Trophoblast cell (in vitro differentiated cells and primary cell): ENCODE data around the gene SLC7A14.

Source experiments
- DNase-seq, 2 donors: peaks; one replicate each; pipeline ENCODE4 v3.0.0-alpha.2; 2016
- H2AFZ ChIP-seq: 2 replicates; pipeline ENCODE4 v1.6.1; 2013; ENCODE audit warnings: low read length, moderate library complexity, mild to moderate bottlenecking; ENCODE audit not compliant: insufficient read depth, poor library complexity
- H2AK5ac ChIP-seq: 2 replicates; pipeline ENCODE4 v1.6.1; 2013; ENCODE audit warnings: mild to moderate bottlenecking, low read length
- H2BK120ac ChIP-seq: 2 replicates; pipeline ENCODE4 v1.6.1; 2013; ENCODE audit warnings: low read length, mild to moderate bottlenecking, moderate library complexity; ENCODE audit not compliant: insufficient read depth, poor library complexity
- H2BK12ac ChIP-seq: 2 replicates; pipeline ENCODE4 v1.6.1; 2013; ENCODE audit warnings: mild to moderate bottlenecking, low read length, moderate library complexity
- H2BK5ac ChIP-seq: 2 replicates; pipeline ENCODE4 v1.6.1; 2013; ENCODE audit warnings: low read length, low read depth, moderate library complexity, mild to moderate bottlenecking; ENCODE audit not compliant: poor library complexity
- H3K14ac ChIP-seq: 2 replicates; pipeline ENCODE4 v1.6.1; 2013; ENCODE audit warnings: mild to moderate bottlenecking, low read length
- H3K18ac ChIP-seq: 2 replicates; pipeline ENCODE4 v1.6.1; 2013; ENCODE audit warnings: mild to moderate bottlenecking, low read length
- H3K23ac ChIP-seq: 2 replicates; pipeline ENCODE4 v1.6.1; 2013; ENCODE audit warnings: low read length
- H3K27ac ChIP-seq: 2 replicates; pipeline ENCODE4 v1.5.1; 2013; ENCODE audit warnings: low read depth, mild to moderate bottlenecking, inconsistent platforms, low read length, moderate library complexity
- H3K27me3 ChIP-seq: 2 replicates; pipeline ENCODE4 v1.6.1; 2013; ENCODE audit warnings: inconsistent platforms, mild to moderate bottlenecking, low read length, moderate library complexity; ENCODE audit not compliant: insufficient read depth
- H3K36me3 ChIP-seq, 2 experiments: 1 replicate in 1 of 2; 2 replicates in 1 of 2; pipeline ENCODE4 v1.6.1; 2013; ENCODE audit warnings: low read length in 2 of 2, mild to moderate bottlenecking in 2 of 2, moderate library complexity in 1 of 2; ENCODE audit not compliant: insufficient read depth in 2 of 2, control insufficient read depth in 1 of 2
- H3K4ac ChIP-seq: 2 replicates; pipeline ENCODE4 v1.6.1; 2013; ENCODE audit warnings: low read depth, mild to moderate bottlenecking, low read length, moderate library complexity
- H3K4me1 ChIP-seq, 2 experiments: 1 replicate in 1 of 2; 2 replicates in 1 of 2; pipeline ENCODE4 v1.6.1; 2013; ENCODE audit warnings: low read length in 2 of 2, mild to moderate bottlenecking in 2 of 2, moderate library complexity in 1 of 2; ENCODE audit not compliant: insufficient read depth in 2 of 2, control insufficient read depth in 1 of 2
- H3K4me2 ChIP-seq: 2 replicates; pipeline ENCODE4 v1.6.1; 2013; ENCODE audit warnings: inconsistent platforms, mild to moderate bottlenecking, low read length, moderate library complexity
- H3K4me3 ChIP-seq: 2 replicates; pipeline ENCODE4 v1.5.1; 2013; ENCODE audit warnings: mild to moderate bottlenecking, low read depth, low read length, inconsistent platforms
- H3K79me1 ChIP-seq: one replicate; pipeline ENCODE4 v1.6.1; 2013; ENCODE audit warnings: low read length
- H3K79me2 ChIP-seq: 2 replicates; pipeline ENCODE4 v1.6.1; 2013; ENCODE audit warnings: low read length, mild to moderate bottlenecking; ENCODE audit not compliant: control insufficient read depth, insufficient read depth, poor library complexity
- H3K9ac ChIP-seq: 2 replicates; pipeline ENCODE4 v1.6.1; 2013; ENCODE audit warnings: mild to moderate bottlenecking, low read length
- H3K9me3 ChIP-seq: 2 replicates; pipeline ENCODE4 v1.6.1; 2013; ENCODE audit warnings: low read depth, mild to moderate bottlenecking, control low read depth, inconsistent platforms, low read length; ENCODE audit not compliant: insufficient read depth
- H4K12ac ChIP-seq: 2 replicates; pipeline ENCODE4 v1.6.1; 2013; ENCODE audit warnings: low read depth, mild to moderate bottlenecking, low read length, moderate library complexity
- H4K8ac ChIP-seq: 2 replicates; pipeline ENCODE4 v1.6.1; 2013; ENCODE audit warnings: low read depth, mild to moderate bottlenecking, low read length, moderate library complexity
- H4K91ac ChIP-seq: one replicate; pipeline ENCODE4 v1.6.1; 2013; ENCODE audit warnings: low read depth, mild to moderate bottlenecking, low read length, moderate library complexity
- WGBS: extraction: QIAGEN DNeasy Blood & Tissue Kit; methylation state at CpG from one replicate; pipeline ENCODE4 v1.1.7; 2013; ENCODE audit warnings: missing lambda C conversion rate; ENCODE audit not compliant: insufficient read length, insufficient coverage; ENCODE audit errors: extremely low coverage; 5-methylcytosine and 5-hydroxymethylcytosine counted together

SLC7A14 gene

DNA sequence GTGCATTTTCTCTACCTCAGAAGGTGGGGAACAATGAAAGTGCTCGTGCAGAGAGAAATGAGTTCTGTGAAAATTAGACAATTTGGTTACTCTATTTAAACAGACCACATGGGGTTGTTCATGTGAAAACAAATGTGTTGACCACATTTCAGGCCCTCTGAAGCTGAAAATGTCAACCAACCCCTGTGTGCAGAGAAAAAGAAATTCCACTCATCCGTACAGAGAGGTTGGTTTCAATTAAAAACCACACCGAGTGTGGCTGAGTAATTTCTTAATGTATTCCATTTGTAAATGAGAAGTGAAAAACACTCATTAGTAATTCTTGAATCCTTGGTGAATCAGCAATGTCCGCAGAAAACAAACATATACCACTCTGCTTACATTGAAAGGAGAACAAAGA lies 46.9 kb upstream of the SLC7A14 start:
- no peak overlapping the region for H2BK12ac ChIP-seq
- no peak overlapping the region for H2AFZ ChIP-seq
- H3K27me3 ChIP-seq = no peaks in the 10 kb centered on the region
- H2AK5ac ChIP-seq = no peak overlapping the region
- no peaks in the 10 kb centered on the region for H3K79me1 ChIP-seq
- no peak overlapping the region for H3K4ac ChIP-seq
- no peaks in the 10 kb centered on the region for H3K4me1 ChIP-seq
- no peak overlapping the region for H3K4me2 ChIP-seq
- DNase-seq = no peak
- no peak overlapping the region for H3K23ac ChIP-seq
- H3K9me3 ChIP-seq = no peaks in the 10 kb centered on the region
- no peak overlapping the region for H3K4me3 ChIP-seq
- H4K91ac ChIP-seq = no peak overlapping the region
- no peak overlapping the region for H3K9ac ChIP-seq
- no peak overlapping the region for H2BK120ac ChIP-seq
- H3K36me3 ChIP-seq = no peaks in the 10 kb centered on the region
- no peak overlapping the region for H3K14ac ChIP-seq
- no CpG with 5 or more reads among the region's 4 CpGs for WGBS
- no peak overlapping the region for H3K27ac ChIP-seq
- no peak overlapping the region for H4K12ac ChIP-seq
- H3K79me2 ChIP-seq = no peaks in the 10 kb centered on the region
- no peak overlapping the region for H3K18ac ChIP-seq
- no peak overlapping the region for H2BK5ac ChIP-seq
- no peak overlapping the region for H4K8ac ChIP-seq

DNA sequence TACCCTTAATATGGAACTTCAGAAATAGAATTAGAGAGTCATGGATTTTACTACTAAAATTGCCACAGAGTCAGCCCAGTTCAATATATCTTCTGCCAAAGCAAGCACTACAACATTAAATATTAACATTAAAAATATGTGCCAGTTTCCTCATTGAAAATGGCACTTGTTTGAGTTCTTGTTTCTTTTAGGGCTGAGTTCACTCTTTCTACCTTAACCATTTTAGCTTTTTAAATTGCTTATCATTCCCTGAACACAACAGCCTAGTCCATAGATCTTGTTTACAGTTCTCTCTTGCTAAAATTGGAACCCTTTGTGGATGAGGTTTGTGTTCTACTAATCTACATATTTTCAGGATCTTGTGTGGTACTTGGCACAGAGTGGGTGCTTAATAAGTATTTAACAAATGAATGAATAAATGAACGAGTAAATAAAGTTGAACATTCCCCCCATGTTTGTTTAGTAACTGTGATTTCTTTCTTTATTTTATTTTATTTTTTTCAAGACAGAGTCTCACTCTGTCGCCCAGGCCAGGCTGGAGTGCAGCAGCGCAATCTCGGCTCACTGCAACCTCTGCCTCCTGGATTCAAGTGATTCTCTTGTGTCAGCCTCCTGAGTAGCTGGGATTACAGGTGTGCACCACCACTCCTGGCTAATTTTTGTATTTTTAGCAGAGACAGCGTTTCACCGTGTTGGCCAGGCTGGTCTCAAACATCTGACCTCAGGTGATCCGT lies 46.0 kb upstream of the SLC7A14 start:
- no peaks in the 10 kb centered on the region for H3K36me3 ChIP-seq
- H2BK12ac ChIP-seq = no peak overlapping the region
- no CpG with 5 or more reads among the region's 7 CpGs for WGBS
- H3K14ac ChIP-seq = no peak overlapping the region
- H3K9ac ChIP-seq = no peak overlapping the region
- H3K18ac ChIP-seq = no peak overlapping the region
- no peaks in the 10 kb centered on the region for H3K79me2 ChIP-seq
- no peak overlapping the region for H3K4me2 ChIP-seq
- H2BK5ac ChIP-seq = no peak overlapping the region
- no peaks in the 10 kb centered on the region for H3K4me1 ChIP-seq
- no peak overlapping the region for H3K27ac ChIP-seq
- DNase-seq = no peak
- H4K12ac ChIP-seq = no peak overlapping the region
- no peaks in the 10 kb centered on the region for H3K79me1 ChIP-seq
- H2AFZ ChIP-seq = no peak overlapping the region
- no peak overlapping the region for H4K8ac ChIP-seq
- no peak overlapping the region for H2AK5ac ChIP-seq
- no peak overlapping the region for H2BK120ac ChIP-seq
- H3K9me3 ChIP-seq = no peaks in the 10 kb centered on the region
- no peak overlapping the region for H3K4me3 ChIP-seq
- no peak overlapping the region for H3K23ac ChIP-seq
- no peaks in the 10 kb centered on the region for H3K27me3 ChIP-seq
- H3K4ac ChIP-seq = no peak overlapping the region
- H4K91ac ChIP-seq = no peak overlapping the region

DNA sequence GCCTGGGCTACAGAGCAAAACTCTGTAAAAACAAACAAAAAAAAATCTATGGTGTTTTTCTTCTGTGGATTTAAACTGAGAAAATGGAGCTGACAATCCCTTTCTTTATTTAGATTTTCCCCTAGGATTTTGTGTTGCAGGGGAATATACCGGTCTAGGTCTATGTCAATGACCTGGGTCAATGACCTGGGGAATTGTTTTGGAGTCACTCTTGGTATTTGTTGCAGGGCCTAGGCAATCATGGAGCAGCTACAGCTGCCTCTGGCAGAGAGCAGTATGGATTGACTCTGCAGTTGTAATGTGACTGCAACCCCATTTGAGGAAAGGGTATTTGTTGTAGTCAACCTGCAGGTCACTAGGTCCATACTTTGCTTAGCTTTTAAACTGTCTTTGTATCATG lies 37.6 kb upstream of the SLC7A14 start:
- Histone ChIP-seq H3K36me3 (no peaks in the 10 kb centered on the region), H4K12ac (no peak overlapping the region), H4K91ac (no peak overlapping the region), H3K4me3 (no peak overlapping the region), H2AK5ac (no peak overlapping the region), H3K4me2 (no peak overlapping the region), H3K14ac (no peak overlapping the region), H2AFZ (no peak overlapping the region), H3K23ac (peak overlapping the region; percentile 89), H3K79me2 (no peaks in the 10 kb centered on the region), H4K8ac (no peak overlapping the region), H3K18ac (no peak overlapping the region), H2BK12ac (no peak overlapping the region), H2BK5ac (no peak overlapping the region), H3K79me1 (no peaks in the 10 kb centered on the region), H3K9me3 (peaks cover 4% of the 10 kb centered on the region), H3K27me3 (no peaks in the 10 kb centered on the region), H3K4ac (no peak overlapping the region), H3K9ac (no peak overlapping the region), H3K4me1 (peaks cover 3 to 11% of the 10 kb centered on the region in 2 experiments), H2BK120ac (no peak overlapping the region), H3K27ac (no peak overlapping the region)
- DNase-seq = no peak
- no CpG with 5 or more reads among the region's 1 CpG for WGBS

DNA sequence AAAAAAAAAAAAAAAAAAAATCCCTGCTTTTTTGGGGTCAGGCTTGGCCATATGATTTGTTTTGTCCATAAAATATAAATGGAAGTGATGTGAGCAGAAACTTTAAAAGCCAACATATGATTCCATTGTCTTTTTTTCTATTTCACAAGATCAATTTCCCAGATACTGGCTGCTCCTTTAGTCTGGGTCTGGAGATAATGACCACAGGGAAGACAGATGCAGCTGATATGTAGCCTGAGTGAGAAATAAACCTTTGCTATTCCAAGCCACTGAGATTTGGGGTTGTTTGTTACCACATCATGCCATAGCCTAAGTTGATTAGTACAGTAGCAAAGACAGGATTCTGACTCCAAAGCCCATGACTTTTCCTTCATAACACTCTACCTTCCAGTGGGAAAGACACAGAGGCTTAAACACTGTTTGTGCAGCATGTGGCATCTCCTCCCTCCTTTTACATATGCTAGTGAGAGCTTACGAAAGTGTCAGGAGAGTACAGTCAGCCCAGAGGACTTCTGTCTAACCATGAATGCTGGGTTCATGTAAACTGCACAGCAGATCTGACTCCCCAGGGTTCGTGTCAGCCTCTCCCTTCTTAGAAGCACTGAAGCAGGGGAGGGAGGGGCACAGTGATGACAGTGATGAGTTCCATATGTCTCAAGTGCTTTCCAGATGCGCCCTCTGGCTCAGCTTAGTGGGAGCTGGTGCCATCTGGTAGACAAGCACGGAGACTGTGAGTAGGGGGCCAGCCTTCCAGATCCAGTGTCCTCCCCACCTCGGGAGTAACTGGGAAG lies 36.7 kb upstream of the SLC7A14 start:
- Histone ChIP-seq H3K79me1 (no peaks in the 10 kb centered on the region), H3K14ac (no peak overlapping the region), H3K18ac (no peak overlapping the region), H3K9ac (no peak overlapping the region), H3K4ac (no peak overlapping the region), H3K27me3 (no peaks in the 10 kb centered on the region), H3K27ac (peak overlapping the region; percentile 52), H2BK12ac (no peak overlapping the region), H3K23ac (no peak overlapping the region), H2AFZ (no peak overlapping the region), H2BK120ac (no peak overlapping the region), H2AK5ac (no peak overlapping the region), H3K4me3 (no peak overlapping the region), H3K9me3 (peaks cover 4% of the 10 kb centered on the region), H4K91ac (peak overlapping the region; percentile 26), H3K4me2 (no peak overlapping the region), H2BK5ac (peak overlapping the region; percentile 37), H4K12ac (no peak overlapping the region), H4K8ac (no peak overlapping the region), H3K4me1 (peaks cover 3 to 11% of the 10 kb centered on the region in 2 experiments), H3K36me3 (no peaks in the 10 kb centered on the region), H3K79me2 (no peaks in the 10 kb centered on the region)
- no CpG with 5 or more reads among the region's 5 CpGs for WGBS
- DNase-seq = peak; percentile 11 to 46
